Sigmoid colon (tissue), 4 donors: ENCODE measurements around the gene PLPPR3.

ENCODE experiments used
- CTCF ChIP-seq, 4 experiments: fragments of 450-650 bp in 3 of 4; fragments of 200-600 bp in 1 of 4; IDR thresholded peaks; one replicate each; pipeline ENCODE4 v1.5.1; 2016 to 2019; ENCODE audit warnings: antibody characterized with exemption in 4 of 4, mild to moderate bottlenecking in 3 of 4, moderate library complexity in 2 of 4
- POLR2A ChIP-seq, 2 donors: fragments of 450-650 bp; IDR thresholded peaks; one replicate each; pipeline ENCODE4 v1.6.1; 2016; ENCODE audit warnings: antibody characterized with exemption in 2 of 2, mild to moderate bottlenecking in 2 of 2, moderate library complexity in 2 of 2
- POLR2AphosphoS5 ChIP-seq, 4 donors: sonication (generic); formaldehyde crosslinking; IDR thresholded peaks; one replicate each; pipeline ENCODE4 v1.6.1; 2017; ENCODE audit warnings: antibody characterized with exemption in 4 of 4

DNA sequence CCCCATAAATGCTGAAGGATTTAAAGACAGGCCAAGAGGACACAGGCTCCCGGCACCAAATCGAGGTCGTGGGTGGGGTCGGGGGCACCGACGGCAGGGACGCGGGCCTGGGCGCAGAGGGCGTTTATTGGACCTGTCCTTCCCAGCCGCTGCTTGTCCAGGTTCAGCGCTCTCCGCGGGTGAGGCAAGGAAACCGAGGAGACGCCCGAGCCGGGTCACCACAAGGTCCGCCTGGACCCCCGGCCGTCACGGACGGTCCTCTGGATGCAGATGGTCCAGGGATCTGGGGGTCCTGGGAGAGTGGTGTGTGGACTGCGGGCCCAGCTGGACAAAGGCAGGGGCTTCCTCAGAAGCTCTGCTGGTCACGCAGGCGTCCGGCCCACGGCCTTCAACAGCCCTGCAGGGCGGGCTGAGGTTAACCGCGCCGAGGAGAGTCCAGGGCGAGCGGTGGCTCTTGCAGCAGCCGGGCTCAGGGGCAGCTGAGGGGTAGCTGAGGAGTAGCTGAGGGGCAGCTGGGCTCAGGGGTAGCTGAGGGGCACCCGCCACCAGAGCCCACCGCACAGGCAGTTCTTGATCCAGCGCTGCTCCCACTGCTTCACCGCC, 46.2 kb upstream of the PLPPR3 start:
- TF ChIP-seq CTCF (IDR thresholded peaks at IDR 0.05) (no peak), POLR2AphosphoS5 (IDR thresholded peaks at IDR 0.05) (peak in 1 of 4 donors; percentile 1), POLR2A (IDR thresholded peaks at IDR 0.05) (no peak)
